HCT116 (cell line): Measurements from ENCODE around the gene PLXNC1. TPM values are rescaled to one million over a fixed set of nuclear protein-coding genes. Genes with fewer than 3 reads are reported as not detected.

Experiments
- ATAC-seq: fragments of 200-7000 bp; cut with Tn5 transposase; 2 replicates; pipeline ENCODE4 v1.9.1; 2020; ENCODE audit warnings: mild to moderate bottlenecking, moderate library complexity
- BruUV-seq: library from RNA; stranded (reverse); fragments of 400-500 nt; replicated peaks from 2 replicates; lab custom pipeline; 2021; lab: Mats Ljungman, UMichigan
- CTCF ChIA-PET: fragments of 300-600 bp; sonication (Branson Sonifier 250); formaldehyde crosslinking; loops from one replicate; lab custom pipeline; 2021; ENCODE audit warnings: antibody characterized with exemption; lab: Charles Lee
- POLR2A ChIA-PET: fragments of 300-600, 350-600 bp; sonication (Branson Sonifier 250); formaldehyde crosslinking; loops from one replicate; lab custom pipeline; 2021; ENCODE audit warnings: antibody characterized with exemption; lab: Charles Lee
- RAD21 ChIA-PET, 2 experiments: fragments of 300-600 bp; sonication (Branson Sonifier 250); formaldehyde crosslinking; loops; one replicate each; lab custom pipeline; 2023; ENCODE audit warnings: low total read pairs in 2 of 2; ENCODE audit not compliant: uncharacterized antibody in 2 of 2, unreplicated experiment in 2 of 2, low non-redundant PET in 1 of 2; lab: Charles Lee
- DNase-seq: peaks from one replicate; pipeline ENCODE4 v3.0.0-alpha.2; 2010; ENCODE audit warnings: low read depth, low spot score
- H2AFZ ChIP-seq: fragments of 200-600 bp; shearing (Covaris generic), sonication (generic); 2 replicates; pipeline ENCODE4 v1.6.1; 2017; ENCODE audit warnings: low read depth, mixed run types, mixed read lengths, antibody characterized with exemption, low read length; ENCODE audit not compliant: poor library complexity, severe bottlenecking
- H3K27ac ChIP-seq: 2 replicates; pipeline ENCODE4 v1.5.1; 2012; ENCODE audit warnings: low read depth, low read length
- H3K27me3 ChIP-seq: fragments of 200-600 bp; sonication (generic); 2 replicates; pipeline ENCODE4 v1.6.1; 2016; ENCODE audit warnings: mixed run types, low read length, mixed read lengths; ENCODE audit not compliant: insufficient read depth
- H3K36me3 ChIP-seq, 2 experiments: fragments of 200-500 bp in 1 of 2; fragments of 200-600 bp in 1 of 2; sonication (Bioruptor generic) in 1 of 2; sonication (generic) in 1 of 2; 2 replicates each; pipeline versions ENCODE4 v1.5.1 to v1.6.1; 2014 to 2016; ENCODE audit warnings: low read length in 2 of 2, inconsistent platforms in 1 of 2, mixed read lengths in 1 of 2, mixed run types in 1 of 2; ENCODE audit not compliant: insufficient read depth in 2 of 2, control insufficient read depth in 1 of 2
- H3K4me1 ChIP-seq, 2 experiments: fragments of 200-600 bp in 1 of 2; sonication (generic) in 1 of 2; 2 replicates each; pipeline versions ENCODE4 v1.5.1 to v1.6.1; 2012 to 2017; ENCODE audit warnings: low read length in 2 of 2, inconsistent platforms in 1 of 2, mild to moderate bottlenecking in 1 of 2, mixed read lengths in 1 of 2, mixed run types in 1 of 2, moderate library complexity in 1 of 2; ENCODE audit not compliant: insufficient read depth in 2 of 2, control insufficient read depth in 1 of 2
- H3K4me2 ChIP-seq: fragments of 200-600 bp; sonication (generic); 2 replicates; pipeline ENCODE4 v1.6.1; 2017; ENCODE audit warnings: mixed run types, low read length, mixed read lengths
- H3K4me3 ChIP-seq, 2 experiments: fragments of 200-600 bp in 1 of 2; sonication (generic) in 1 of 2; replicated peaks in 1 of 2; 2 replicates each; pipeline ENCODE4 v1.5.1; 2011 to 2016; ENCODE audit warnings: low read length in 2 of 2, control low read depth in 1 of 2, low read depth in 1 of 2, mild to moderate bottlenecking in 1 of 2, mixed read lengths in 1 of 2, mixed run types in 1 of 2
- H3K79me2 ChIP-seq: fragments of 200-600 bp; sonication (generic); 2 replicates; pipeline ENCODE4 v1.6.1; 2017; ENCODE audit warnings: mild to moderate bottlenecking, mixed run types, low read length, moderate library complexity, mixed read lengths; ENCODE audit not compliant: insufficient read depth
- H3K9ac ChIP-seq: fragments of 200-600 bp; sonication (generic); 2 replicates; pipeline ENCODE4 v1.6.1; 2016; ENCODE audit warnings: low read length, mixed read lengths
- H3K9me2 ChIP-seq: fragments of 200-600 bp; sonication (generic), shearing (Covaris generic); 2 replicates; pipeline ENCODE4 v1.6.1; 2017; ENCODE audit warnings: mixed run types, mild to moderate bottlenecking, moderate library complexity; ENCODE audit not compliant: insufficient read depth
- H3K9me3 ChIP-seq, 2 experiments: fragments of 200-500 bp in 1 of 2; fragments of 200-600 bp in 1 of 2; sonication (Bioruptor generic) in 1 of 2; sonication (generic) in 1 of 2; 2 replicates each; pipeline ENCODE4 v1.6.1; 2014 to 2017; ENCODE audit warnings: low read length in 2 of 2, mixed read lengths in 2 of 2, inconsistent platforms in 1 of 2, low read depth in 1 of 2, mild to moderate bottlenecking in 1 of 2, mixed run types in 1 of 2, moderate library complexity in 1 of 2; ENCODE audit not compliant: control insufficient read depth in 1 of 2, insufficient read depth in 1 of 2
- H4K20me1 ChIP-seq: fragments of 200-600 bp; sonication (generic), shearing (Covaris generic); 2 replicates; pipeline ENCODE4 v1.6.1; 2017; ENCODE audit warnings: mixed run types, mild to moderate bottlenecking, moderate library complexity; ENCODE audit not compliant: insufficient read depth
- CBX3 ChIP-seq: IDR thresholded peaks from 2 replicates; pipeline ENCODE4 v1.6.1; 2012; ENCODE audit warnings: low read depth
- EZH2 ChIP-seq: fragments of 200-600 bp; sonication (generic); IDR thresholded peaks from 2 replicates; pipeline ENCODE4 v1.6.1; 2017; ENCODE audit warnings: antibody characterized with exemption, mixed run types
- EZH2phosphoT487 ChIP-seq: fragments of 200-600 bp; IDR thresholded peaks from 2 replicates; pipeline ENCODE4 v1.6.1; 2018; ENCODE audit warnings: antibody characterized with exemption, borderline replicate concordance
- FOSL1 ChIP-seq: IDR thresholded peaks from 2 replicates; pipeline ENCODE4 v1.6.1; 2012; ENCODE audit warnings: low read depth
- JUND ChIP-seq: IDR thresholded peaks from 2 replicates; pipeline ENCODE4 v1.6.1; 2012
- POLR2A ChIP-seq: IDR thresholded peaks from 2 replicates; pipeline ENCODE4 v1.7.0; 2011; ENCODE audit warnings: borderline replicate concordance; ENCODE audit not compliant: insufficient read depth, insufficient read length; ENCODE audit errors: extremely low read depth
- SIN3A ChIP-seq: IDR thresholded peaks from 2 replicates; pipeline ENCODE4 v1.6.1; 2012; ENCODE audit warnings: low read depth
- SRF ChIP-seq: IDR thresholded peaks from 2 replicates; pipeline ENCODE4 v1.6.1; 2012; ENCODE audit warnings: low read depth
- TCF7L2 ChIP-seq: IDR thresholded peaks from 2 replicates; pipeline ENCODE4 v1.7.0; 2011; ENCODE audit warnings: borderline replicate concordance, inconsistent platforms; ENCODE audit not compliant: insufficient read depth, insufficient read length; ENCODE audit errors: extremely low read depth
- YY1 ChIP-seq: IDR thresholded peaks from 2 replicates; pipeline ENCODE4 v1.6.1; 2011; ENCODE audit warnings: low read length, low read depth, moderate library complexity, mild to moderate bottlenecking; ENCODE audit not compliant: insufficient replicate concordance; ENCODE audit errors: extremely low read depth
- ZNF274 ChIP-seq: fragments of 200-500 bp; sonication (Bioruptor generic); IDR thresholded peaks from 2 replicates; pipeline ENCODE4 v1.6.1; 2014; ENCODE audit warnings: mild to moderate bottlenecking, low read depth, low read length, inconsistent platforms
- intact Hi-C: fragments of 100-400 bp; cut with micrococcal nuclease; formaldehyde crosslinking; loops from 2 replicates; pipeline ENCODE4 v1.10.0; 2022
- total RNA-seq: library from RNA; stranded (reverse); gene quantifications from one replicate; pipeline ENCODE4 v1.2.1, GENCODE V29; 2021; ENCODE audit not compliant: unreplicated experiment
- TF ChIP-seq, protein P1 (sequence below): IDR thresholded peaks from 2 replicates; pipeline ENCODE4 v1.6.1; 2012
- TF ChIP-seq, protein P2 (sequence below): IDR thresholded peaks from 2 replicates; pipeline ENCODE4 v1.6.1; 2012
- TF ChIP-seq, protein P3 (sequence below), 3 experiments: fragments of 200-600 bp in 1 of 3; sonication (generic) in 1 of 3; IDR thresholded peaks in 2 of 3; conservative IDR thresholded peaks in 1 of 3; 2 replicates each; pipeline ENCODE4 v1.5.1; 2012 to 2017; ENCODE audit warnings: low read depth in 2 of 3, low read length in 2 of 3, antibody characterized with exemption in 1 of 3, borderline replicate concordance in 1 of 3, control low read depth in 1 of 3, mild to moderate bottlenecking in 1 of 3, mixed read lengths in 1 of 3, mixed run types in 1 of 3, moderate library complexity in 1 of 3; ENCODE audit not compliant: insufficient read depth in 1 of 3
- TF ChIP-seq, protein P4 (sequence below): IDR thresholded peaks from 2 replicates; pipeline ENCODE4 v1.6.1; 2011; ENCODE audit warnings: mild to moderate bottlenecking, low read length, moderate library complexity; ENCODE audit not compliant: insufficient replicate concordance; ENCODE audit errors: extremely low read depth

Gene PLXNC1
- total RNA-seq, 1 experiment from 2014 or later = 0.25 TPM

DNA sequence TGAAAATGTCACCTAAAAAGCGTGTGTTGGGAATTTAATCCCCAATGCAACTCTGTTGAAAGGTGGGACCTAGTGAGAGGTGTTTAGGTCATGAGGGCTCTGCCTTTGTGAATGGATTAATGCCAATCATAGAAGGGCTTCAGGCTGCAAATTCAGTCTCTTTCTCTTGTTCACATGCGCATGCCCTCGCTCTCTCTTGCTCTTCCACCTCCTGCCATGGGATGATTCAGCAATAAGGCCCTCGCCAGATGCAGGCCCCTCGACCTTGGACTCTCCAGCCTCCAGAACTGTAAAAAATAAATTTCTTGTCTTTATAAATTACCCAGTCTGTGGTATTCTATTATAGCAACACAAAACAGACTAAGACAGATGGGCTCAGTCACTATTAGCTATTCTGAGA is 55.4 kb downstream of the PLXNC1 start:
- ChIA-PET CTCF (no interaction called here), POLR2A (no interaction called here), RAD21 (no interaction called here)
- ATAC-seq = no peak
- Histone ChIP-seq H3K9me3 (no peaks in the 10 kb centered on the region), H3K4me1 (no peaks in the 10 kb centered on the region), H3K9ac (no peak overlapping the region), H3K4me2 (no peak overlapping the region), H3K9me2 (no peaks in the 10 kb centered on the region), H3K36me3 (no peaks in the 10 kb centered on the region), H3K4me3 (no peak overlapping the region), H2AFZ (no peak overlapping the region), H3K27me3 (no peaks in the 10 kb centered on the region), H4K20me1 (no peaks in the 10 kb centered on the region), H3K79me2 (no peaks in the 10 kb centered on the region), H3K27ac (no peak overlapping the region)
- DNase-seq = no peak
- TF ChIP-seq POLR2A = no peak
- TF ChIP-seq, protein P1, sequence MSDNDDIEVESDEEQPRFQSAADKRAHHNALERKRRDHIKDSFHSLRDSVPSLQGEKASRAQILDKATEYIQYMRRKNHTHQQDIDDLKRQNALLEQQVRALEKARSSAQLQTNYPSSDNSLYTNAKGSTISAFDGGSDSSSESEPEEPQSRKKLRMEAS = no peak
- no peak for TF ChIP-seq EZH2phosphoT487
- TF ChIP-seq FOSL1 = no peak
- TF ChIP-seq, protein P2, sequence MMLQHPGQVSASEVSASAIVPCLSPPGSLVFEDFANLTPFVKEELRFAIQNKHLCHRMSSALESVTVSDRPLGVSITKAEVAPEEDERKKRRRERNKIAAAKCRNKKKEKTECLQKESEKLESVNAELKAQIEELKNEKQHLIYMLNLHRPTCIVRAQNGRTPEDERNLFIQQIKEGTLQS = no peak
- no peak for TF ChIP-seq ZNF274
- no peak for TF ChIP-seq YY1
- no peak for TF ChIP-seq SRF
- TF ChIP-seq EZH2 = no peak
- TF ChIP-seq TCF7L2 = no peak
- no peak for TF ChIP-seq CBX3
- TF ChIP-seq, protein P3, sequence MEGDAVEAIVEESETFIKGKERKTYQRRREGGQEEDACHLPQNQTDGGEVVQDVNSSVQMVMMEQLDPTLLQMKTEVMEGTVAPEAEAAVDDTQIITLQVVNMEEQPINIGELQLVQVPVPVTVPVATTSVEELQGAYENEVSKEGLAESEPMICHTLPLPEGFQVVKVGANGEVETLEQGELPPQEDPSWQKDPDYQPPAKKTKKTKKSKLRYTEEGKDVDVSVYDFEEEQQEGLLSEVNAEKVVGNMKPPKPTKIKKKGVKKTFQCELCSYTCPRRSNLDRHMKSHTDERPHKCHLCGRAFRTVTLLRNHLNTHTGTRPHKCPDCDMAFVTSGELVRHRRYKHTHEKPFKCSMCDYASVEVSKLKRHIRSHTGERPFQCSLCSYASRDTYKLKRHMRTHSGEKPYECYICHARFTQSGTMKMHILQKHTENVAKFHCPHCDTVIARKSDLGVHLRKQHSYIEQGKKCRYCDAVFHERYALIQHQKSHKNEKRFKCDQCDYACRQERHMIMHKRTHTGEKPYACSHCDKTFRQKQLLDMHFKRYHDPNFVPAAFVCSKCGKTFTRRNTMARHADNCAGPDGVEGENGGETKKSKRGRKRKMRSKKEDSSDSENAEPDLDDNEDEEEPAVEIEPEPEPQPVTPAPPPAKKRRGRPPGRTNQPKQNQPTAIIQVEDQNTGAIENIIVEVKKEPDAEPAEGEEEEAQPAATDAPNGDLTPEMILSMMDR (IDR thresholded peaks at IDR 0.05 in 2 of 3, conservative IDR thresholded peaks at IDR 0.05 in 1 of 3; ENCODE audit: borderline replicate concordance in 1 of 3, insufficient read depth in 1 of 3, low read depth in 2 of 3, low read length in 2 of 3) = no peak
- no peak for TF ChIP-seq SIN3A
- TF ChIP-seq JUND = no peak
- TF ChIP-seq, protein P4, sequence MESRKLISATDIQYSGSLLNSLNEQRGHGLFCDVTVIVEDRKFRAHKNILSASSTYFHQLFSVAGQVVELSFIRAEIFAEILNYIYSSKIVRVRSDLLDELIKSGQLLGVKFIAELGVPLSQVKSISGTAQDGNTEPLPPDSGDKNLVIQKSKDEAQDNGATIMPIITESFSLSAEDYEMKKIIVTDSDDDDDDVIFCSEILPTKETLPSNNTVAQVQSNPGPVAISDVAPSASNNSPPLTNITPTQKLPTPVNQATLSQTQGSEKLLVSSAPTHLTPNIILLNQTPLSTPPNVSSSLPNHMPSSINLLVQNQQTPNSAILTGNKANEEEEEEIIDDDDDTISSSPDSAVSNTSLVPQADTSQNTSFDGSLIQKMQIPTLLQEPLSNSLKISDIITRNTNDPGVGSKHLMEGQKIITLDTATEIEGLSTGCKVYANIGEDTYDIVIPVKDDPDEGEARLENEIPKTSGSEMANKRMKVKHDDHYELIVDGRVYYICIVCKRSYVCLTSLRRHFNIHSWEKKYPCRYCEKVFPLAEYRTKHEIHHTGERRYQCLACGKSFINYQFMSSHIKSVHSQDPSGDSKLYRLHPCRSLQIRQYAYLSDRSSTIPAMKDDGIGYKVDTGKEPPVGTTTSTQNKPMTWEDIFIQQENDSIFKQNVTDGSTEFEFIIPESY = no peak
- intact Hi-C loops = no loop called here
- no TSS peak for BruUV-seq
